Astrocyte of the spinal cord (primary cell): ENCODE results near the gene EWSR1.

ENCODE experiments used
- DNase-seq: peaks from one replicate; pipeline ENCODE4 v3.0.0; 2011; ENCODE audit warnings: low read depth, low spot score
- H3K4me3 ChIP-seq: 2 replicates; pipeline ENCODE4 v1.5.1; 2011; ENCODE audit warnings: low read depth, mild to moderate bottlenecking, low read length, moderate library complexity
- in situ Hi-C: cut with HindIII; loops from 2 replicates; pipeline ENCODE4 v1.10.0; 2017; ENCODE audit warnings: low sequenced_read_pairs
- TF ChIP-seq, protein P1 (sequence below): IDR thresholded peaks from 2 replicates; pipeline ENCODE4 v1.5.1; 2012; ENCODE audit warnings: low read depth, mild to moderate bottlenecking, low read length, inconsistent platforms

EWSR1 gene

DNA sequence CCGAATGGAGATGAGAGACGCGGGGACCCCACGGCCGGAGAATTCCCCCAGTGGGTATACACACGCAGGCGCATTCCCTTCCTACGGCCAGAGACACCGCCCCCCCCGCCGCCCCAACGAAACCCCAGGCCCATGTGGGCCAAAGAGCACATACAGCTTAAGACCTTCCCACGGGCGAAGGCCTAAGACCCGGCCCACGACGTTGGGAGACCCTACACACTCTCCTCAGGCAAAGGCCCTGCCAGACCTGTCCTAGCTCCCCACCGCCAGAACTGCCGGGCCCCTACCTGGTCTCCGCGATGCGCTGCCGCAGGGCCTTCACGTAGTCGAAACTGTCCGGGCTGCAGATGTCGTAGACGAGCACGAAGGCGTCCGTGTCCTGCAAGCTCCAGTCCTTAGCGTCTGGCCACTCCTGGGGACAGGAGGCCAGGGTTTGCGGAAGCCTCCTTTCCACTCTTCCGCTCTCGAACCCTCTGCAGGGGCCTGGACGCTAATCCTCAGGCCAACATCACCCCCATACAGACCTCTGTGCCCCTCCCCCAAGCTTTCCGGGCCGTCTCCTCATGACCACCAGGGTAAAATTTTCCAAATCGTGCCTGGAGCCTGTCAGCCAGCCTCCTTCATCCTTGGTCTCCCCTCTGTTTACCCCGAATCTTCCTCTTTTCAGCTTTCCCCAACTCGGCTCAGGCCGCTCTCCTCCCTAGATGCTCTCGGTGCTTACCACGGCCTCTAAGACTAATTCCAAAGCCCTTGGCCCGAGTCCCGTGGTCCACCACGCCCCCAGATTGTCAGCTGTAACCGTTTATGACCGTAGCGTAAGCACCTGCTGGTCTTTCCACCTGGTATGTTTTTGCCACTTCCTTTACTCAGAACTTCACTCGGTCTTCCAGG is 45.8 kb downstream of the EWSR1 start:
- H3K4me3 ChIP-seq, result no peak overlapping the region
- TF ChIP-seq, protein P1, sequence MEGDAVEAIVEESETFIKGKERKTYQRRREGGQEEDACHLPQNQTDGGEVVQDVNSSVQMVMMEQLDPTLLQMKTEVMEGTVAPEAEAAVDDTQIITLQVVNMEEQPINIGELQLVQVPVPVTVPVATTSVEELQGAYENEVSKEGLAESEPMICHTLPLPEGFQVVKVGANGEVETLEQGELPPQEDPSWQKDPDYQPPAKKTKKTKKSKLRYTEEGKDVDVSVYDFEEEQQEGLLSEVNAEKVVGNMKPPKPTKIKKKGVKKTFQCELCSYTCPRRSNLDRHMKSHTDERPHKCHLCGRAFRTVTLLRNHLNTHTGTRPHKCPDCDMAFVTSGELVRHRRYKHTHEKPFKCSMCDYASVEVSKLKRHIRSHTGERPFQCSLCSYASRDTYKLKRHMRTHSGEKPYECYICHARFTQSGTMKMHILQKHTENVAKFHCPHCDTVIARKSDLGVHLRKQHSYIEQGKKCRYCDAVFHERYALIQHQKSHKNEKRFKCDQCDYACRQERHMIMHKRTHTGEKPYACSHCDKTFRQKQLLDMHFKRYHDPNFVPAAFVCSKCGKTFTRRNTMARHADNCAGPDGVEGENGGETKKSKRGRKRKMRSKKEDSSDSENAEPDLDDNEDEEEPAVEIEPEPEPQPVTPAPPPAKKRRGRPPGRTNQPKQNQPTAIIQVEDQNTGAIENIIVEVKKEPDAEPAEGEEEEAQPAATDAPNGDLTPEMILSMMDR, result no peak
- in situ Hi-C loops, result no loop called here
- DNase-seq, result no peak

DNA sequence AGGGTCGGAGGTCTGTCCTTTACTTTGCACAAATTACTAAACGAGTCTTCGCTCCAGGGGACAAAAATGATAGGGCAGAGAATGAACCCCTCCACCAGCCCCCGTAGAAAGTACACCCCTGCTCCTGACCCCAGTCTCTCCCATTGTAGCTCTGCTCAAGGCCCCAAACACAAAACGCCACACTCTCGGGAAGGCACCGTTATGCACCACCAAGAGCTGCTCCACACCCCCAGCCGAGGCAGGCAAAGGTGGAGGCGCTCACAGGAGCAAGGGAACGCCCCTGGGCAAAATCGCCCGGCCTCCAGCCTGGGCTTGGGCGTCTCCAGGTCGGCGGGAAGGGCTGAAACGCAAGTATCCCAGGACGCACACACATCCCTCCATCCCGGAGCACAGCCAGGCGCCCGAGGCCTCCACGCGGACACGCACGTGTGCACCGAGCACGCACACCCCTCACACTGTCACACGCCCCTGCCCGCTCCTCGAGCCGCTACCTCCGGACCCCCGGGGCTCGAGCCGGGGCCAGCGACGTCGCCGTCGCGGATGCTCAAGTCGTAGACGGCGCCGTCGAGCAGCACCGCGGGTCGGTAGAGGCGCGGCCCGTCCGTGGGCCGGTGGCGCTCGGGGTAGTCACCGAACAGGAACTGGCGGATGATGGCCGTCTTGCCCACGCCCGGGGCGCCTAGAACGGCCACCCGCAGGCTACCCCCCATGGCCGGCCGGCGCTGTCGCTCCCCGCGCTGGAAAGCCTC is 46.6 kb downstream of the EWSR1 start:
- TF ChIP-seq, protein P1, result no peak
- no peak for DNase-seq
- peak overlapping the region; percentile 7 for H3K4me3 ChIP-seq
- in situ Hi-C loops, result no loop called here

DNA sequence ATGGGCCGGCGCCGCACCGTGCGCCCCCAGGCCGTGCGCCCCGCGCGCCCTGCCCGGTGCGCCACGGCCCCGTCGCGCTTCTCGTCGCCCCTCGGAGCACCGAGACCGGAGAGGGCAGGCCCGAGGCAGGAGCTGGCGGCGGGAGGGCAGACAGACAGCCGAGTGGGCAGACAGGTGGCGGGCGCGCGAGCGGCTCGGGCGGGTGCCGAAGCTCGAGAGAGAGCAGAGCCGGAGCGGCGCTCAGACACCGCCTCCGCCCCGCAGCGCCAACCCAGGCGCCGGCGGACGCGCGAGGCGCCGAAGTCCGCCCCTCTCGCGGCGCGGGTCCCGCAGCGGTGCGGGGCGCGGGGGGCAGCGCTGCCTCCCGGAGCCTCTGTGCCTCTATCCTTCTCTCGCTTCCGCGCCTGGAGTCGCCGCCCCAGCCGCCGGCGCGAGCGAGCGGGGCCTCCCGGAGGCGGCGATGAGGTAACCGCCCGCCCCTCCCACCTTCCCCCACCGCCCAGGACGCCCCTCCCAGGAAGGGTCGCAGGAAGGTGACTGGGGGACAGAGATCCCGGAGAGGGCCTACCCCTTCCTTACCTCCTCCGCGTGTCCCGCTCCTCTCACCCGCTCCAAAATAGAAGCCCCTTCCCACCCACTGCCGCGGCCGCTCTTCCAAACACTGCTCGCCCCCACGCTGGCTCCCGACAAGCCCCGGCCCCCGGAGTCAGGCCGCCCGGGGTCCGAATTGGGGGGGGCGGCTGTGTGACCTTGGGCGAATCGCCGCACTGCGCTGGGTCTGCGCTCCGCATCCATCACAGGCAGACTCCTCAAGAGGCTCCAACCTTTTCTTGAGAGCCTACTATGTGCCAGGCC is 47.4 kb downstream of the EWSR1 start, which contains the start of gene RASL10A:
Gene RASL10A (minus strand): TSS at position 412 of the 855 bp plus-strand sequence. CDS start 451 bp downstream, outside the sequence.
- in situ Hi-C loops, result no loop called here
- TF ChIP-seq, protein P1, result no peak
- H3K4me3 ChIP-seq, result peak within 1 kb of the TSS; percentile 7
- no peak for DNase-seq

DNA sequence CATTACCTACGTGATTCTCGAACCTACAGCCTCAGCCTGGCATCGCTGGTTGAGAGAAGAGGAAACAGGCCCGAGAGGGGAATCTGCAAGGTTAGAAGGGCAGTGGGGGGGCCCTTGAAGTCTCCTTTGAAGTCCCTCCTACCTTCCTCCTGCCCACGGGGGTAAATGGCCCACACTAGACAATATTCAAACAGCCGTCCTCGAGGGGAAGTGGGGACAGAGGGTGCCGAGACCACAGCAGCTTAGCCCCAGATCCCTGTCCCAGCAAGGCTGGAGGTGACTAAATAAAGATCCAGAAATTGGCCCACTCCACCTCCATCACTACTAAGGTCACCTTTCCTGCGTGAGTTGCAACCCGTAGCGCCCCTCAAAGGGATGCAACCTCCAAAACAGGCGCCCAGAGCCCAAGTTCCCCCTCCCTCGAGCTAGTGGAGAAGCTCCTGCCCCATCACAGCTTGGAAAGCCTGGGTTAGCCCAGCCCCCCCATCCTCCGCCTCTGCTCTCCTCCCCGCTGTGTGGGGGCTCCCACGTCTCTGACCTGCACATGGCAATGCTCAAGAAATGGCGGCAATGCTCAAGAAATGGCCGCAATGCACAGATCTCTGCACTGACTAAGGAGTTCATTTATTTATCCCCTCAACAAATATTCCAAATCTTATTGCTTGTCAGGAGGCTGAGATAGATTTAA is 48.2 kb downstream of the EWSR1 start:
- in situ Hi-C loops, result no loop called here
- H3K4me3 ChIP-seq, result no peak overlapping the region
- TF ChIP-seq, protein P1, result no peak
- DNase-seq, result no peak

DNA sequence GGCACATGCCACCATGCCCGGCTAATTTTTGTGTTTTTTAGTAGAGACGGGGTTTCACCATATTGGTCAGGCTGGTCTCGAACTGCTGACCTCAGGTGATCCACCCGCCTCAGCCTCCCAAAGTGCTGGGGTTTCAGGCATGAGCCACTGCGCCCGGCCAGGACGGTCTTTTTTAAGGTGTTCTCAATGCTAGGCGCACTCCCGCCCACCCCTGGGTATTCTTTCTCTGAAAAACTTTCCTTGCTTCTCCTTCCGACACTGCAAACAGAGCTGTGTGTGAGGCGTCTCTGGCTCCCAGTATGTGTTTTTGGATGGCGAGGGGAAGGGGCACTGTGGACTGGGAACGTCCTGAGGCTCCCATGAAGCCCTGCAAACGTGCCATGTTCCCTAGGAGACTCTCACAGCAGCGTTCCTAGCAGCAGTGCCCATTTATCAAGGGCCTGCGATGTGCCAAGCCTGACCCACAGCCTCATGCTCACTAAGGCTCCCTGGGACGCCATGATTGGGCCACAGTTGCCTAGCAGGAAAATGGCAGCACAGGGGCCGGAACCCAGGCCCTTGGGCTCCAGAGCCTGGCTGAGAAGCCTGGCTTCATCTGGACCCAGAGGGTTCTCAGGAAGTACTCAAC is 49.9 kb downstream of the EWSR1 start:
- in situ Hi-C loops, result no loop called here
- no peak overlapping the region for H3K4me3 ChIP-seq
- TF ChIP-seq, protein P1, result no peak
- no peak for DNase-seq
